PC-3 (cell line): ENCODE data around the gene GDPD3. TPM values are rescaled to one million over a fixed set of nuclear protein-coding genes. Genes with fewer than 3 reads are reported as not detected.

Experiments
- ATAC-seq: fragments of 200-7000 bp; cut with Tn5 transposase; 2 replicates; pipeline ENCODE4 v1.9.1; 2020; ENCODE audit warnings: mild to moderate bottlenecking, moderate library complexity
- BruUV-seq: library from RNA; stranded (reverse); fragments of 400-500 nt; replicated peaks from 2 replicates; lab custom pipeline; 2021; lab: Mats Ljungman, UMichigan
- CTCF ChIA-PET: fragments of 300-600 bp; sonication (Branson Sonifier 250); formaldehyde crosslinking; loops from one replicate; lab custom pipeline; 2022; ENCODE audit warnings: antibody characterized with exemption; lab: Charles Lee
- POLR2A ChIA-PET: fragments of 300-600 bp; sonication (Branson Sonifier 250); formaldehyde crosslinking; loops from one replicate; lab custom pipeline; 2022; ENCODE audit warnings: antibody characterized with exemption; ENCODE audit not compliant: unreplicated experiment; lab: Charles Lee
- DNase-seq: peaks from one replicate; pipeline ENCODE4 v3.0.0-alpha.2; 2015
- H2AFZ ChIP-seq: fragments of 300-600 bp; sonication (generic); 2 replicates; pipeline ENCODE4 v1.6.0; 2016; ENCODE audit warnings: antibody characterized with exemption, low read length
- H3F3A ChIP-seq: fragments of 300-600 bp; sonication (generic); one replicate; pipeline ENCODE4 v1.6.0; 2017; ENCODE audit warnings: antibody characterized with exemption, low read length, control low read depth, mild to moderate bottlenecking; ENCODE audit not compliant: unreplicated experiment
- H3K27ac ChIP-seq: fragments of 300-600 bp; sonication (generic); 2 replicates; pipeline ENCODE4 v1.5.1; 2016; ENCODE audit warnings: mild to moderate bottlenecking, low read length
- H3K27me3 ChIP-seq: fragments of 300-600 bp; sonication (generic); 2 replicates; pipeline ENCODE4 v1.6.1; 2016; ENCODE audit warnings: low read length, mixed read lengths
- H3K36me3 ChIP-seq: fragments of 300-600 bp; sonication (generic); 2 replicates; pipeline ENCODE4 v1.6.1; 2016; ENCODE audit warnings: low read depth, mixed run types, low read length, mixed read lengths
- H3K4me1 ChIP-seq: fragments of 300-600 bp; sonication (generic); 2 replicates; pipeline ENCODE4 v1.5.1; 2016; ENCODE audit warnings: low read length; ENCODE audit not compliant: insufficient read depth
- H3K4me2 ChIP-seq: fragments of 300-600 bp; sonication (generic); 2 replicates; pipeline ENCODE4 v1.6.0; 2016; ENCODE audit warnings: low read length
- H3K4me3 ChIP-seq: fragments of 300-600 bp; sonication (generic); 2 replicates; pipeline ENCODE4 v1.5.1; 2016; ENCODE audit warnings: mild to moderate bottlenecking, low read length, mixed read lengths
- H3K79me2 ChIP-seq: fragments of 300-600 bp; sonication (generic); 2 replicates; pipeline ENCODE4 v1.6.1; 2017; ENCODE audit warnings: low read length, mixed read lengths
- H3K9ac ChIP-seq: fragments of 300-600 bp; sonication (generic); 2 replicates; pipeline ENCODE4 v1.6.0; 2016; ENCODE audit warnings: mild to moderate bottlenecking, low read length
- H3K9me2 ChIP-seq: fragments of 300-600 bp; sonication (generic); replicated peaks from 2 replicates; pipeline ENCODE4 v1.6.1; 2016; ENCODE audit warnings: mixed run types, low read length, mixed read lengths
- H3K9me3 ChIP-seq: fragments of 300-600 bp; sonication (generic); 2 replicates; pipeline ENCODE4 v1.6.1; 2016; ENCODE audit warnings: low read length, mixed read lengths
- H4K20me1 ChIP-seq: fragments of 300-600 bp; sonication (generic); 2 replicates; pipeline ENCODE4 v1.6.1; 2016; ENCODE audit warnings: low read length, mixed read lengths
- EZH2 ChIP-seq: fragments of 300-600 bp; sonication (generic); IDR thresholded peaks from one replicate; pipeline ENCODE4 v1.6.1; 2017; ENCODE audit warnings: antibody characterized with exemption, mild to moderate bottlenecking, low read length; ENCODE audit not compliant: unreplicated experiment
- EZH2phosphoT487 ChIP-seq: fragments of 300-600 bp; sonication (generic); IDR thresholded peaks from 2 replicates; pipeline ENCODE4 v1.6.1; 2018; ENCODE audit warnings: mild to moderate bottlenecking, antibody characterized with exemption, low read length, borderline replicate concordance
- intact Hi-C: fragments of 100-400 bp; cut with micrococcal nuclease; formaldehyde crosslinking; loops from 2 replicates; pipeline ENCODE4 v1.9.0; 2023
- total RNA-seq: library from RNA; depleted of rRNA; stranded (reverse); fragments of >200 nt; gene quantifications from 2 replicates; pipeline ENCODE4 v1.2.3, GENCODE V29; 2014
- TF ChIP-seq, protein P1 (sequence below): fragments of 300-600 bp; sonication (generic); conservative IDR thresholded peaks from 2 replicates; pipeline ENCODE4 v1.5.1; 2017; ENCODE audit warnings: antibody characterized with exemption, low read depth, mild to moderate bottlenecking, low read length

GDPD3 gene
- total RNA-seq, 1 experiment from 2014 or later: 3.4 TPM

DNA sequence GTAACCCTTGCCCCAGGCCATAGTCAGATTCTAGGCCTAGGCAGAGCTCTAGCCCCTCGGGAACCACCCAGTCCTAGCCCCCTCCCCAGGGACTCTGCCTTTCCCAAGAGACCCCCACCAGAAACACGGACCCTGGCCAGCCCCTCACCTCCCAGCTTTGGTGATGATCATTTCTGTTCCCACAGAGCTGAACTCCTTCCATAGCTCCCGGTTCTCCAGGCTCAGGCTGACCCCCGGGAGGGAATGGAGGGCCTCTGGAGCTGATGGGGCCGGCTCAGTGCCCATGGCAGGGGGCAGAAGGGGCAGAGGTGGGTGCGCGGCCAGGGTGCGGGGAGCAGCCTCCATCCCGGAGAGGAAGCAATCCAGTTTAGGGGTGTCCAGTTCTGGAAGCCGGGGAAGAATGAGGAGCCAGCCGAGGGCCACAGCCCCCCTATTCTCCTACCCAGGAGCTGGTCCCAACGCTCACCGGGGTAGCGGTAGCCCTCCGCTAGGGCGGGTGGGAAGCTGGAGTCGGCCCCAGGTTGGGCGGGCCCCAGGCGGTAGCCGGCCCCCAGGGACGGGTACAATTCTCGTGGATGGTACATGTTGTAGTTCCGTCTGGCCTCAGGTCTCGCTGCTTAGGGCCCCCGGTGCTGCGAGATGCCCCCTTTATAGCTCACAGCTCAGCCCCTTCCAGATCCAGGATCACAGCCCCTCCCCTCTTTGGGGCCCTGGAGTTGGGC, 22.6 kb downstream of the GDPD3 start:
- Histone ChIP-seq H3K9me3 (no peaks in the 10 kb centered on the region), H2AFZ (no peak overlapping the region), H4K20me1 (no peaks in the 10 kb centered on the region), H3K4me3 (peak overlapping the region; percentile 41), H3K4me1 (peaks cover 31% of the 10 kb centered on the region), H3K4me2 (peak overlapping the region; percentile 98), H3K36me3 (no peaks in the 10 kb centered on the region), H3K79me2 (no peaks in the 10 kb centered on the region), H3K27ac (peak overlapping the region; percentile 89), H3K9me2 (no peaks in the 10 kb centered on the region), H3F3A (peaks cover 8% of the 10 kb centered on the region), H3K27me3 (no peaks in the 10 kb centered on the region), H3K9ac (peak overlapping the region; percentile 48)
- DNase-seq: no peak
- TF ChIP-seq EZH2 (no peak), EZH2phosphoT487 (no peak)
- TF ChIP-seq, protein P1, sequence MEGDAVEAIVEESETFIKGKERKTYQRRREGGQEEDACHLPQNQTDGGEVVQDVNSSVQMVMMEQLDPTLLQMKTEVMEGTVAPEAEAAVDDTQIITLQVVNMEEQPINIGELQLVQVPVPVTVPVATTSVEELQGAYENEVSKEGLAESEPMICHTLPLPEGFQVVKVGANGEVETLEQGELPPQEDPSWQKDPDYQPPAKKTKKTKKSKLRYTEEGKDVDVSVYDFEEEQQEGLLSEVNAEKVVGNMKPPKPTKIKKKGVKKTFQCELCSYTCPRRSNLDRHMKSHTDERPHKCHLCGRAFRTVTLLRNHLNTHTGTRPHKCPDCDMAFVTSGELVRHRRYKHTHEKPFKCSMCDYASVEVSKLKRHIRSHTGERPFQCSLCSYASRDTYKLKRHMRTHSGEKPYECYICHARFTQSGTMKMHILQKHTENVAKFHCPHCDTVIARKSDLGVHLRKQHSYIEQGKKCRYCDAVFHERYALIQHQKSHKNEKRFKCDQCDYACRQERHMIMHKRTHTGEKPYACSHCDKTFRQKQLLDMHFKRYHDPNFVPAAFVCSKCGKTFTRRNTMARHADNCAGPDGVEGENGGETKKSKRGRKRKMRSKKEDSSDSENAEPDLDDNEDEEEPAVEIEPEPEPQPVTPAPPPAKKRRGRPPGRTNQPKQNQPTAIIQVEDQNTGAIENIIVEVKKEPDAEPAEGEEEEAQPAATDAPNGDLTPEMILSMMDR: no peak
- CTCF ChIA-PET: interaction anchor here (0.7 to 1.3 kb wide), 2 partner anchors 33 to 280 kb away, joined by 3 read pairs; no protein-coding TSS in a partner anchor
- POLR2A ChIA-PET: interaction anchor here (0.6 kb wide), 1 partner anchor 14 kb away, joined by 3 read pairs; no protein-coding TSS in a partner anchor
- intact Hi-C loops: no loop called here
- no TSS peak for BruUV-seq
- no peak for ATAC-seq

DNA sequence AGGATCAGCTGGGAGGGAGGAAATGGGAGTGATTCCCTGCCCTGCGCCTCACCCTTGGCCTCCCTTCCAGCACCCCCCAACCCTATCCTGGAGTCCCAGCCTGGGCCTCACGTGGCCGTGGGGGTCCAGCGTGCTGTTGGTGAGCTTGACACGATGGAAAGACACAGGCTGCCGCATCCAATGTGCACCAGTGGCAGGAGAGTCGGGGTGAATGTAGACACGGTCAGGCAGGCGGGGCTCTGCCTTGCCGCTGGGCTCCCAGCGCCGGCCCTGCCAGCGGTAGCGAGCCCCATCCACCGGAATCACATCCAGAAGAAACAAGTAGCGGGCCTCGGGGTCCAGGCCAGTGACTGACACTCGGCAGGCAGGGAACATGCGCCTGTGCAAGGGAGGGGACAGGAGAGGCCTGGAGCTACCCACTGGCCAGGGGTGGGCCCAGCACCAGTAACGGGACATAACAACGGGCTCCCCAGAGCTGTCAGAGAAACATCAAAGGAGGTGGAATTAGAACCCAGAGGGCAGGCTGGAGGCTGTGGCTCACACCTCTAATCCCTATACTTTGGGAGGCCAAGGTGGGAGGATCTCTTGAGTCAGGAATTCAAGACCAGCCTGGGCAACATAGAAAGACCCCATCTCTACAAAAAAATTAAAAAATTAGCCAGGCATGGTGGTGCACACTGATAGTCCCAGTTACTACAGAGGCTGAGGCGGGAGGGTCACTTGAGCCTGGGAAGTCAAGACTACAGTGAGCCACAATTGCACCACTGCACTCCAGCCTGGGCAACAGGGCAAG, 24.3 kb downstream of the GDPD3 start:
- ChIA-PET POLR2A (no interaction called here), CTCF (interaction anchor here (0.6 kb wide), 1 partner anchor 631 kb away, joined by 8 read pairs; no protein-coding TSS in a partner anchor)
- no peaks in the 10 kb centered on the region for H3K79me2 ChIP-seq
- no peaks in the 10 kb centered on the region for H3K27me3 ChIP-seq
- H3K27ac ChIP-seq: peak overlapping the region; percentile 89
- no TSS peak for BruUV-seq
- no peak for DNase-seq
- peaks cover 8% of the 10 kb centered on the region for H3F3A ChIP-seq
- H3K9ac ChIP-seq: no peak overlapping the region
- H3K4me2 ChIP-seq: no peak overlapping the region
- H2AFZ ChIP-seq: no peak overlapping the region
- H4K20me1 ChIP-seq: no peaks in the 10 kb centered on the region
- no peaks in the 10 kb centered on the region; the same call in 1 of the 2 replicates for H3K36me3 ChIP-seq
- intact Hi-C loops: no loop called here
- no peaks in the 10 kb centered on the region for H3K9me3 ChIP-seq
- H3K4me1 ChIP-seq: peaks cover 31% of the 10 kb centered on the region
- no peak overlapping the region for H3K4me3 ChIP-seq
- H3K9me2 ChIP-seq: no peaks in the 10 kb centered on the region
- ATAC-seq: no peak
- no peak for TF ChIP-seq EZH2phosphoT487
- no peak for TF ChIP-seq EZH2
- TF ChIP-seq, protein P1: no peak
